ENCODE measurements around the gene DISP3. TPM values are rescaled to one million over a fixed set of nuclear protein-coding genes. Genes with fewer than 3 reads are reported as not detected.

Gene DISP3
- total and polyA plus RNA-seq, 2 of the 4 experiments (the other 2 are of a cell fraction), result 0.05 TPM; not detected in 1

GRCh38 chr1:11558871-11559590 is 80.1 kb downstream of the DISP3 start:
- no peak overlapping the region for H2AK9ac ChIP-seq (replicated peaks; ENCODE audit: low read depth, low read length, poor library complexity)
- H3K79me1 ChIP-seq (ENCODE audit: low read depth in 1 of 2, low read length in 2 of 2), result no peaks in the 10 kb centered on the region
- ATAC-seq (ENCODE audit: low read depth) (no peak), DNase-seq (no peak)
- TF ChIP-seq USF2 (IDR thresholded peaks at IDR 0.05; ENCODE audit: low read depth, low read length) (no peak), MAZ (IDR thresholded peaks at IDR 0.05; ENCODE audit: borderline replicate concordance, low read depth, low read length) (no peak), POLR2A (IDR thresholded peaks at IDR 0.05; ENCODE audit: low read depth, low read length) (no peak), MAFK (IDR thresholded peaks at IDR 0.05; ENCODE audit: low read depth, low read length) (no peak), RAD21 (IDR thresholded peaks at IDR 0.05; ENCODE audit: low read length) (no peak), FOS (IDR thresholded peaks at IDR 0.05; ENCODE audit: low read depth, low read length) (no peak), CEBPB (IDR thresholded peaks at IDR 0.05; ENCODE audit: low read depth, low read length) (no peak), BHLHE40 (IDR thresholded peaks at IDR 0.05; ENCODE audit: low read depth, low read length) (no peak), MXI1 (IDR thresholded peaks at IDR 0.05; ENCODE audit: borderline replicate concordance, low read depth, low read length) (no peak), ELK1 (IDR thresholded peaks at IDR 0.05; ENCODE audit: borderline replicate concordance, low read depth, low read length) (no peak), NFE2L2 (IDR thresholded peaks at IDR 0.05; ENCODE audit: low read depth, low read length) (no peak), RFX5 (IDR thresholded peaks at IDR 0.05; ENCODE audit: low read depth, low read length) (no peak), CHD1 (IDR thresholded peaks at IDR 0.05; ENCODE audit: low read depth, low read length) (no peak), RCOR1 (IDR thresholded peaks at IDR 0.05; ENCODE audit: insufficient replicate concordance, low read length) (no peak)
- no peak overlapping the region for H3K56ac ChIP-seq (ENCODE audit: extremely low read depth, insufficient read depth, low read length)
- no peak overlapping the region for H2BK5ac ChIP-seq (ENCODE audit: low read depth, low read length, poor library complexity, severe bottlenecking)
- WGBS, 2 experiments (ENCODE audit: extremely low coverage in 2 of 2, insufficient read length in 1 of 2), result no CpG with 5 or more reads among the region's 7 CpGs
- H3K4me2 ChIP-seq (ENCODE audit: low read depth, low read length), result no peak overlapping the region
- H4K8ac ChIP-seq (ENCODE audit: low read depth in 2 of 2, low read length in 2 of 2), result no peak overlapping the region
- no peak overlapping the region for H3K23ac ChIP-seq (ENCODE audit: low read depth, low read length)
- no peak overlapping the region for H3K27ac ChIP-seq (ENCODE audit: insufficient read depth, low read length)
- no peak overlapping the region for H2BK20ac ChIP-seq (ENCODE audit: low read depth, low read length)
- BruUV-seq (replicated peaks), result no TSS peak
- in situ Hi-C loops (cut with MboI; ENCODE audit: low sequenced_read_pairs) (no loop called here), intact Hi-C loops (cut with micrococcal nuclease) (no loop called here), dilution Hi-C loops (cut with HindIII; ENCODE audit: low sequenced_read_pairs, unreplicated experiment) (no loop called here)
- H3K18ac ChIP-seq (ENCODE audit: low read depth, low read length), result no peak overlapping the region
- no peak overlapping the region for H2BK15ac ChIP-seq (ENCODE audit: low read depth, low read length)
- peaks cover 5% of the 10 kb centered on the region for H3K27me3 ChIP-seq (ENCODE audit: control insufficient read depth, insufficient read depth, low read length)
- no peaks in the 10 kb centered on the region for H3K4me1 ChIP-seq (ENCODE audit: control insufficient read depth, insufficient read depth, low read length)
- H3K4ac ChIP-seq (ENCODE audit: low read depth, low read length), result no peak overlapping the region
- H3K36me3 ChIP-seq (ENCODE audit: control insufficient read depth, insufficient read depth, low read length), result no peaks in the 10 kb centered on the region
- H4K91ac ChIP-seq (ENCODE audit: insufficient read depth, low read depth, low read length), result no peak overlapping the region
- H2AK5ac ChIP-seq (ENCODE audit: low read depth, low read length), result no peak overlapping the region
- no peaks in the 10 kb centered on the region for H3K9me1 ChIP-seq (ENCODE audit: insufficient read depth, low read length)
- no peak overlapping the region for H4K5ac ChIP-seq (ENCODE audit: low read depth, low read length)
- ChIA-PET CTCF (no interaction called here), POLR2A (ENCODE audit: unreplicated experiment) (no interaction called here)
- no peaks in the 10 kb centered on the region for H3K9me3 ChIP-seq (ENCODE audit: control insufficient read depth, insufficient read depth, low read length)
- H3K14ac ChIP-seq (replicated peaks; ENCODE audit: low read depth, low read length), result no peak overlapping the region
- H3K9ac ChIP-seq (ENCODE audit: low read depth, low read length), result no peak overlapping the region
- no peak overlapping the region for H3K4me3 ChIP-seq (ENCODE audit: insufficient read depth, low read depth, low read length)
- no peak overlapping the region for H2AFZ ChIP-seq (replicated peaks; ENCODE audit: low read length, poor library complexity)
- no peak overlapping the region for H2BK120ac ChIP-seq (ENCODE audit: low read depth, low read length)
- H4K20me1 ChIP-seq (ENCODE audit: insufficient read depth, low read length), result no peaks in the 10 kb centered on the region

Measured in IMR-90 (cell line).